ENCODE results near the gene ROBO1. TPM values are rescaled to one million over a fixed set of nuclear protein-coding genes. Genes with fewer than 3 reads are reported as not detected.
"Not testable (repeated sequence)": the region's sequence is repeated elsewhere in the genome, so short reads cannot be mapped to it uniquely, and the experiment has no call there.

ROBO1 gene
- total RNA-seq, 1 donor, result 34.2 TPM

DNA sequence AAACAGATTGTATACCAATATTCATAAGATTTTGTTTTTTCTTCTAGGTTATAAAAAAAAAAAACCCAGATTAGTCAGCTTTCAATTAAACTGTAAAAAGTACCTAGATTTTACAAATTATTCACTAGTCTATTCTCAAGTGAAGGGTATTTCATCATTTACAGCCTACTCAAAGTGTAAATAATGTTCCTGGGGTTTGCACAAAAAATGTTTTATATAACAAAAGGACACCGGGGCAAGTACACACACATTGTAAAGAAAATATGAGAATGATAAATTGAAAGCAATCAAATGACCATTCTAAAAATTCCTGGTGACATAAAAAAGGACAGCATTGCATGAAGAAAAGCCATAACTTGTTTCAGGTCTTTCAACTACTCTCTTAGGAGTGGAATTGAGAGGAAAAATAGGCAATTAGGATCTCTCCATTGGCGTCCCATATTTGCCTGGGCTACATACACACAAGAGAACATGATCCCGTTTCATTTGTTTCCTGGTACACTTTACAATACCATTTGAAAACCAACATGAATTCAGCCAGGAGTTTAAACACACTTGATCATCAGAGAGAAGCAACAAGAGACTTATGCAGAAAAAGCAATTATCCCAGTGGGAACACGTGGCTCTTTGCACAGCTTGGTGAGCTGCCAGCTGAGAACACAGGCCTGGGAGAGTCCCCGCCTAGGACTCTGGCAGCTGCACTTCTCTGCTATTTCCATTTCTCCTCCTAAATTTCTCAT, 1039.2 kb downstream of the ROBO1 start:
- DNase-seq (ENCODE audit: low read depth), result peak; percentile 59
- no peak overlapping the region for H3K4me3 ChIP-seq (ENCODE audit: low read depth, low read length)
- TF ChIP-seq, protein P1, sequence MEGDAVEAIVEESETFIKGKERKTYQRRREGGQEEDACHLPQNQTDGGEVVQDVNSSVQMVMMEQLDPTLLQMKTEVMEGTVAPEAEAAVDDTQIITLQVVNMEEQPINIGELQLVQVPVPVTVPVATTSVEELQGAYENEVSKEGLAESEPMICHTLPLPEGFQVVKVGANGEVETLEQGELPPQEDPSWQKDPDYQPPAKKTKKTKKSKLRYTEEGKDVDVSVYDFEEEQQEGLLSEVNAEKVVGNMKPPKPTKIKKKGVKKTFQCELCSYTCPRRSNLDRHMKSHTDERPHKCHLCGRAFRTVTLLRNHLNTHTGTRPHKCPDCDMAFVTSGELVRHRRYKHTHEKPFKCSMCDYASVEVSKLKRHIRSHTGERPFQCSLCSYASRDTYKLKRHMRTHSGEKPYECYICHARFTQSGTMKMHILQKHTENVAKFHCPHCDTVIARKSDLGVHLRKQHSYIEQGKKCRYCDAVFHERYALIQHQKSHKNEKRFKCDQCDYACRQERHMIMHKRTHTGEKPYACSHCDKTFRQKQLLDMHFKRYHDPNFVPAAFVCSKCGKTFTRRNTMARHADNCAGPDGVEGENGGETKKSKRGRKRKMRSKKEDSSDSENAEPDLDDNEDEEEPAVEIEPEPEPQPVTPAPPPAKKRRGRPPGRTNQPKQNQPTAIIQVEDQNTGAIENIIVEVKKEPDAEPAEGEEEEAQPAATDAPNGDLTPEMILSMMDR (IDR thresholded peaks at IDR 0.05; ENCODE audit: insufficient read depth, low read length), result no peak

DNA sequence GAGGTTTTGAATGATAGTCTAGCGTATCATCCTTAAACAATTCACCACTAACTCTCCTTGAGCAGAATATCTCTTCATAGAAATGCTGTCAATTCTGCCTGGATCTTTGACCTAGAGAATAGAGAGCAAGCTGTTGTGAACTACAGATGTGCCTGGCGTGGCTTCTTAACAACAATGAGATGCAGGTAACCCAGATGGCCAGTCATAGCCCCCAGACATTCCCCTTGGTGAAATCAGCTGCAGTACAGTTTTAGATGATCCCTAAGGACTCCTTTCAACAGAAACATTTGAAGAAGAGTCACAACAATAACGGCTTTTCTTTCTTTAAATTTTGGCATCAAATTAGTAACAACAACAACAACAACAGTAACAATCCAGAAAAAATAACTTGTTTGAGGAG, 1041.3 kb downstream of the ROBO1 start:
- TF ChIP-seq, protein P1 (IDR thresholded peaks at IDR 0.05; ENCODE audit: insufficient read depth, low read length), result no peak
- no peak overlapping the region for H3K4me3 ChIP-seq (ENCODE audit: low read depth, low read length)

DNA sequence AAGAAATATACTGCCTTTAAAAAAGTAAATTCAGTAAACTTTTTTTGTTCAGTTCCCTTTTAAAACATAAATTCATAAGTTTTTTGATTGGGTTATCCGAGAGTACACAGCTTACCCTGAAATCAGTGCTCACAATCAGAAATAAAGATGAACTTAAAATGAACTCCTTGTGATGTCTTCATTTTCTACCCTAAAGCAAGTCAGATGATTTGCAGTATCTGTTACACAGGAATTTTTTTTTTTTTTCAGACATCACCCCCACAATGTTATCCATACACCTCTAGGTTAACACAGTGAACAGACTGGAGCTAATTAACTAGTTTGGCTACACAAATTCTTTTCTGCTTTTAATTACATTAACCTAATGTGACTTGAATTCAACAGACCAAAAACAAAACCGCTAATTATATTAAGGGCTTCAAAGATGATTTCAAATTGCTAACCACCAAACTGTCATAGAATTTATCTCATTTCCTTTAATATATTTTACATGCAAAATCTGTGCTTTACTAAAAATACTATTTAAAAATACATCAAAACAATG, 1042.0 kb downstream of the ROBO1 start:
- DNase-seq (ENCODE audit: low read depth), result no peak
- no peak overlapping the region for H3K4me3 ChIP-seq (ENCODE audit: low read depth, low read length)
- TF ChIP-seq, protein P1 (IDR thresholded peaks at IDR 0.05; ENCODE audit: insufficient read depth, low read length), result no peak

More for the DNA sequence above, 1041.3 kb downstream of the ROBO1 start:
- DNase-seq (ENCODE audit: low read depth), result no peak

DNA sequence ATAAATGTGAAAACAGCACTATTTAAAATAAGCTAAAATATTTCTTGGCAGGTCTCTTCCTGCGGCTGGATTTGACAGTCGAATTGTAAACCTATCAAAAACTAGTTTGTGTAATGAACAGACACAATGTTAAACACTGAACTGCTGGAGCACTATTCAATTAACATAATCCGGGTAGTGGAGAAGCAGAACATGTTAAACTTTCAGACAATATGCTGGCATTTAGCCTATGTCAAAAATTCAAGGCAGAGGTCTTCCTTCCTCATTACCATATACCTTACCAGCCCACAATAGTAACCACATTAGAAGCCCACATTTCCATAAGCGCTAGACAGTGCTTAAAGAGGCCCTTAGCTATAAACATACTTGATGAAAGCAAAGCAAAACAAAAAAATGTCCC, 1042.9 kb downstream of the ROBO1 start:
- TF ChIP-seq, protein P1 (IDR thresholded peaks at IDR 0.05; ENCODE audit: insufficient read depth, low read length), result no peak

DNA sequence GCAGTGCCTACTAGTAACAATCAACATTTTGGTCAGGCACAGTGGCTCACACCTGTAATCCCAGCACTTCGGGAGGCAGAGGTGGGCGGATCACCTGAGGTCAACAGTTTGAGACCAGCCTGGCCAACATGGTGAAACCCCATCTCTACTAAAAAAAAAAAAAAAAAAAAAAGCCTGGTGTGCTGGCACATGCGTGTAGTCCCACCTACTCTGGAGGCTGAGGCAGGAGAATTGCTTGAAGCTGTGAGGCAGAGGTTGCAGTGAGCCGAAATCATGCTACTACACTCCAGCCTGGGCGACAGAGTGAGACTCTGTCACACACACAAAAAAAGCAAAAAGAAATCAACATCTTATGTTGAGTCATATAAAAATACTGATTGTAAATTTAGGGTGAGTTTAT, 1043.4 kb downstream of the ROBO1 start:
- not testable (repeated sequence) for DNase-seq (ENCODE audit: low read depth); H3K4me3 ChIP-seq (ENCODE audit: low read depth, low read length)

More for the DNA sequence above, 1042.9 kb downstream of the ROBO1 start:
- DNase-seq (ENCODE audit: low read depth), result no peak
- H3K4me3 ChIP-seq (ENCODE audit: low read depth, low read length), result no peak overlapping the region

DNA sequence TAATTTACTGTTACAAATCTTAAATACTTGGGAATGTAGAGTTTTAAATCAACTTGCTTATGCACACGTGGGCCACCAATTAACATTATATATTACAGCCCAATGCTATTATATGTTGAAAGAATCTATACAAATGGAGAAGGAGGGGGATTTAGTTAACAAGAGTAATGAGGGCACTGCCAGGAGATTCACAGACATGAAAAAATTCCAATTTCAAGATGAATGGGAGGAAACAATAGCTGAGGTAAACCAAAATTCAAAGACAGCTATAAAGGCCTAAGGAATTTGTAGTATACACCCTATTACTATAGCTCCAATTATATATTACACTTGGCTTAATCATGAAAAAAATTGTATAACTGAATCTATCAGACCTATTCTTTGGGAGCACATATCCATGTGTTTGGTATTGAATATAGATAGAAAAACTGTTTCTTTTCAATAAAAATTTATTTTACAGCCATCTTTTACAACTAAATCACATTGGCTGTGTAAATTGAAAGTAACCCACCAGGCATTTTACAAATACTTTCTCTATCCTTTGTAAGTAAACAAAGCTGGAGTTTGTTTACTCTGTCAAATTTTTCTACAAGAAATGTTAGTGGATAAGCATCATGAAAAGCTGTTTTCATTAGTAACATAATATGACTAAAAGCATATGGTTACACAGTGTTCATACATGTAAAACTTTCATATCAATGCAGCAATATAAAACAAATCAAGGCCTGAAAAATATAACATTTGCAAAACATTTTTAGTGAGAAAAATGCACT, 1045.8 kb downstream of the ROBO1 start:
- no peak overlapping the region for H3K4me3 ChIP-seq (ENCODE audit: low read depth, low read length)
- TF ChIP-seq, protein P1 (IDR thresholded peaks at IDR 0.05; ENCODE audit: insufficient read depth, low read length), result no peak
- DNase-seq (ENCODE audit: low read depth), result no peak

DNA sequence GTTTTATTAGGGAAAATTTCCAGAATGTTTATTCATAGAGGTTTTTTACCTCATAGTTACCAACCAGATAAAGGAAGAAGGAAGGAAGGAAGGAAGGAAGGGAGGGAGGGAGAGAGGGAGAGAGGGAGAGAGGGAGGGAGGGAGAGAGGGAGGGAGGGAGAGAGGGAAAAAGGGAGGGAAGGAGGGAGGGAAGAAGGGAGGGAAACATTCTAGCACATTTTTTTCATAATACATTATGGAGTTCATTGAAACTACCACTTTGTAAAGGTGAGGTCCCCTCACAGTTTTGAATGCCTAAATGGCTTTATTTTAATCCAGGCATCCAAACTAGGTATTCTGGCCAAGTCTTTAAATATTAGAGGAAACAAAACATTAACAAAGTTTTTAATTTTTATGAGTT, 1049.1 kb downstream of the ROBO1 start:
- TF ChIP-seq, protein P1 (IDR thresholded peaks at IDR 0.05; ENCODE audit: insufficient read depth, low read length), result no peak
- no peak for DNase-seq (ENCODE audit: low read depth)
- no peak overlapping the region for H3K4me3 ChIP-seq (ENCODE audit: low read depth, low read length)
